Stomach smooth muscle (tissue), 2 donors: ENCODE measurements around the gene SLC18B1.

Experiments used
- H3K27ac ChIP-seq: one replicate; pipeline ENCODE4 v1.7.0; 2013; ENCODE audit warnings: mild to moderate bottlenecking, low read length, inconsistent platforms
- H3K27me3 ChIP-seq, 2 donors: one replicate each; pipeline ENCODE4 v1.7.0; 2013; ENCODE audit warnings: low read length in 2 of 2; ENCODE audit not compliant: insufficient read depth in 2 of 2, control insufficient read depth in 1 of 2
- H3K36me3 ChIP-seq, 2 donors: one replicate each; pipeline ENCODE4 v1.7.0; 2013; ENCODE audit warnings: low read length in 2 of 2; ENCODE audit not compliant: control insufficient read depth in 2 of 2, insufficient read depth in 2 of 2
- H3K4me1 ChIP-seq: one replicate; pipeline ENCODE4 v1.7.0; 2013; ENCODE audit warnings: low read length; ENCODE audit not compliant: control insufficient read depth, insufficient read depth
- H3K4me3 ChIP-seq, 2 donors: one replicate each; pipeline ENCODE4 v1.7.0; 2013; ENCODE audit warnings: low read length in 2 of 2
- H3K9ac ChIP-seq, 2 donors: one replicate each; pipeline ENCODE4 v1.7.0; 2013; ENCODE audit warnings: low read length in 2 of 2, mild to moderate bottlenecking in 1 of 2
- H3K9me3 ChIP-seq, 2 donors: one replicate each; pipeline ENCODE4 v1.7.0; 2013; ENCODE audit warnings: low read length in 2 of 2; ENCODE audit not compliant: control insufficient read depth in 2 of 2
- donor health status: healthy.
- donor health status: Pancreatic carcinoma.

SLC18B1 gene

DNA sequence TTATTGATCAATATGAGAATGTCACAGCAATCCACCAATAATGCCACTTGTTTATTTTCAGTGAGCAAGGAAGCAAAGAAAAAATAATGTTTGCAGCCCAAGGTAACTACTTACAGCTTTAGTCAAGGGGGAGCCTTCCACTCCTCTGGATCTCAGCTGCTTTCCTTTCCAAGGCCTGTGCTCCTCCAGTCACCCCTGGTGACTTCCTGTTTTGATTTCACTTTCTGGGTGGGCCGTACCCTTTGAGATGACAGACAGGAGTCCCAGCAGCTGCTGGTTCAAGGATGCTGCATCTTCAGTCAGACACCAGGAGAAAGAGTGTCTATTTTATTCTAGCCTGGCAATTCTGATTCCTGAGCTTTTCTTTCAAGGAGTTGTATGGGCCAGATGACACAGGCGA lies 35.2 kb downstream of the SLC18B1 start:
- Histone ChIP-seq H3K27me3 (no peaks in the 10 kb centered on the region), H3K27ac (no peak overlapping the region), H3K36me3 (no peaks in the 10 kb centered on the region), H3K4me1 (no peaks in the 10 kb centered on the region), H3K9ac (no peak overlapping the region), H3K4me3 (no peak overlapping the region), H3K9me3 (no peaks in the 10 kb centered on the region)

DNA sequence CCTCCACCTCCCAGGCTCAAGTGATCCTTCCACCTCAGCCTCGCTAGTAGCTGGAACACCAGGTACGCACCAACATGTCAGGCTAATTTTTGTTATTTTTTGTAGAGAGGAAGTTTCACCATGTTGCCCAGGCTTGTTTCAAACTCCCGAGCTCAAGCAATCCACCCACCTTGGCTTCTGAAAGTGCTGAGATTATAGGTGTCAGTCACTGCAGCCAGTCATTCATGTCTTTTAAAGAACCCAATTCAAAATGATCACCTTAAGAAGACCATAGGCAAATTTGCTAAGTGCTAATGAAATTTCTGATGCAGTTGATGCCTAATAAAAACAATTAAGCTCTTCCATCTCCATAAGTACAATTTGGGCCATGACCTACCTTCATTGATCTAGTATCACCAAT lies 38.2 kb downstream of the SLC18B1 start:
- Histone ChIP-seq H3K9me3 (no peaks in the 10 kb centered on the region), H3K36me3 (no peaks in the 10 kb centered on the region), H3K9ac (no peak overlapping the region), H3K4me1 (no peaks in the 10 kb centered on the region), H3K4me3 (no peak overlapping the region), H3K27ac (no peak overlapping the region), H3K27me3 (no peaks in the 10 kb centered on the region)

DNA sequence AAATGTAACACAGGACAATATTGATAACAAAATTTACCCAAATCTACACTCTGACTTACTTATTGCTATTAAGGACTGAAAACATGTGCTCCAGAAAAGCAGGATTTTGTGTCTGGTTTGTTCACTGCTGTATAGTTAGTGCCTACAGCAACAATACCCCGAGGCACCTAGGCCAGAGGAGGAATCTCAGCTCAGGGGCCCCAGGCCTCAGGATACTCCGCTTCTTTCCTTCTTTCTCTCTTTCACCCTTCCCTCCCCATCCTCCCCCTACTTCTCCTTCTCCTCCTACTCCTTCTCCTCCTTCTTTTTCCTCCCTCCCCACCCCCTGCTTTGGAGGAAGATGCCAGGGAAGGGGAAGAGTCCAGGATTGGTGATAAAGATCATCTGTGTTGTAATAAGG lies 39.7 kb downstream of the SLC18B1 start:
- Histone ChIP-seq H3K4me1 (no peaks in the 10 kb centered on the region), H3K27me3 (no peaks in the 10 kb centered on the region), H3K9ac (no peak overlapping the region), H3K4me3 (no peak overlapping the region), H3K9me3 (no peaks in the 10 kb centered on the region), H3K36me3 (no peaks in the 10 kb centered on the region), H3K27ac (no peak overlapping the region)

DNA sequence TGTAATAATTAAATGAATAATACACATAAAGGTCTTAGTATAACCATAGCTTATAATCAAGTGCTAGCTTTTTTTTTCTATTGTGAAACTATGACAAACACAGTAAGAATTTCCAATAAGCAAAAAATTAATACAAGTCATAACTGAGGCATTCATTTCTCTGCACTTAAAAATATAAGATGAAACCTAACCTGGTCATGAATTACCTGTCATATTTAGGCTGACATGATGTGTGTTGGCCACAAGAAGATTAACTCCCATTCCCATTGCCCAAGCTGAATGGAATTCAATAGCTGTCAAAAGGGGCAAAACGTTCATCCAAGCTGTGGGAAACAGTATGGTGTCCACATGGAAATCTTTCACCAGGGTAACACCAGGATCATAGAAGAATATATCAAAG lies 46.2 kb downstream of the SLC18B1 start:
- Histone ChIP-seq H3K4me1 (no peaks in the 10 kb centered on the region), H3K27me3 (no peaks in the 10 kb centered on the region), H3K9ac (no peak overlapping the region), H3K4me3 (no peak overlapping the region), H3K27ac (no peak overlapping the region), H3K9me3 (no peaks in the 10 kb centered on the region), H3K36me3 (no peaks in the 10 kb centered on the region)

DNA sequence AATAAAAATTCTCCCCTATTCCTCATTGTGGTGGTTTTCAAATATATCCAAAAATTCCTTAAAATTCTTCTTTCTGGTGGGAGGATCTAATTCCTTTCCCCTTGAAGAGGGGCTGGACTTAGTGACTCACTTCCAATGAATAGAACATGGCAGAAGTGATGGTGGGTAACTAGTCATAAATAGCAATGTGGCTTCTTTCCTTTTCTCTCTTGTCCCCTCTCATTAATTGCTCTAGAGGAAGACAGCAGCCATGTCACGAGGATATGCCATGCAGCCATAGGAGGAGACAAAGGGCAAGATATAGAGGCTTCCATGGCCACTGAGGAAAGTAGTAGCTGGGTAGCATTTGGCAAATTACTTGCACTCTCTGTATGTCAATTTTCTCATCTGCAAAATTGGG lies 46.6 kb downstream of the SLC18B1 start:
- H3K27me3 ChIP-seq, result no peaks in the 10 kb centered on the region
- no peak overlapping the region for H3K4me3 ChIP-seq
- no peaks in the 10 kb centered on the region for H3K9me3 ChIP-seq
- no peaks in the 10 kb centered on the region for H3K4me1 ChIP-seq
- no peaks in the 10 kb centered on the region for H3K36me3 ChIP-seq
- H3K27ac ChIP-seq, result no peak overlapping the region
- H3K9ac ChIP-seq, result no peak overlapping the region

DNA sequence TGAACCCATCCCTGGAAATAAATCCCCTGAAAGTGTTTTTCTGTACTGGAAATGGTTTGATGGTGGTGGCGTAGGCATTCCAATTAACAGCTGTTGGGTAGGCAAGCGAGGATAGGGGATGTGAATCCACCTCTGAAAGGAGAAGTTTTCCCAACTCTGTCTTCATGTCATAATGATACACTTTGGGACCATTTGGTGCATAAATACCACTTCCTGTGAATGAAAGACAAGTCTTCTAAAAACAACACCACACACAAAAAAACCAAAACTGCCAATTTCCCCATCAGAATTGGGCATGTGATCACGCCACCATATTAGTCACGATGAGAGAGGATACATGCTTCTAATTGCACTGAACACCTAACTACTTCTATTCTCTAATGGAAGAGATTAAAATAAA lies 47.1 kb downstream of the SLC18B1 start:
- Histone ChIP-seq H3K36me3 (no peaks in the 10 kb centered on the region), H3K27me3 (no peaks in the 10 kb centered on the region), H3K9ac (no peak overlapping the region), H3K27ac (no peak overlapping the region), H3K4me1 (no peaks in the 10 kb centered on the region), H3K4me3 (no peak overlapping the region), H3K9me3 (no peaks in the 10 kb centered on the region)

DNA sequence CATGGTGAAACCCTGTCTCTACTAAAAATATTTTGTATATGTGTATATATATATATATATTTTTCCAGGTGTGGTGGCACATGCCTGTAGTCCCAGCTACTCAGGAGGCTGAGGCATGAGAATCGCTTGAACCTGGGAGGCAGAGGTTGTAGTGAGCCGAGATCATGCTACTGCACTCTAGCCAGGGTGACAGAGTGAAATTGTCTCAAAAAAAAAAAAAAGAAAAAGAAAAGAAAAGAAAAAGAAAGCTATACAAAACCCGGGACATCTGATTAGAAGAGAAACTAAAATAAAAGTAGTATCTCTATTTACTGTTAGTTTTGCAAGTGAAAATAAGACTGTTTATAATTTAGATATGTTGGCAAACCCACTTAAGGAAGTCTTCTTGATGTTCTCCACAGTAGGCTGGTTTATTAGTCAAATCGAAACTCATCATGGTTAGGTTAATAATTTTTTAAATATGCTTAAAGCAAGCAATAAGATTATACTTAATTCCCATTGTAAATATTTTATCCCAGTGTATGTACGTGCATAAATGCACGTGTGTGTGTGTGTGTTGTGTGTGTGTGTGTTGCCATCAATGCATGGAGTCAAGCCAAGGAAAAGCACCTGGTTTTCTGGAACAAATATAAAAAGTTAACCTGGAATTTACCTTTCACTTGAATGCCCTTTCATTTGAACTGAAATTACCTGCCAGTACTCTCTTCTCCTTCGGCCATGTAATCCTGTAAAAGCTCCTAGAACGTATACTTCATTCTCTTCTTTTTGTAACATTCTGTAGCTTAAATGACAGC lies 47.8 kb downstream of the SLC18B1 start:
- Histone ChIP-seq H3K4me1 (no peaks in the 10 kb centered on the region), H3K9ac (no peak overlapping the region), H3K9me3 (no peaks in the 10 kb centered on the region), H3K27ac (no peak overlapping the region), H3K4me3 (no peak overlapping the region), H3K27me3 (no peaks in the 10 kb centered on the region), H3K36me3 (no peaks in the 10 kb centered on the region)

DNA sequence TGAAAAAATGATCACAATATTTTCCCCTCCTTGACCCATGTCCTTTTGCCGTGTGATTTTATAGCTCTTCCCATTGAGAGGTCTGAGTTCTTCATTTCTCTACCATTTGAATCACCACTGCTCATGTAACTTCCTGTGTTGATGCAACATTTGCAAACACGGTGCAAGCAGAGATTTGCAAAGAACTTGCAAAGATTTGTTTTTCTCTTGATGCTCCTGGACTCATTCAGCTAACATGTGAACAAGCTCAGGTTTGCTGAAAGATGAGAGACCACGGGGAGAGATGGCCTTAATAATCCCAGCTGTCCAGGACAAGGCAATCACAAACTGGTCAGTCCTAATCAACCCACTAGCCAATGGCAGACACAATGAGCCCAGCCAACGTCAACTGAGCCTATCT lies 49.3 kb downstream of the SLC18B1 start:
- no peaks in the 10 kb centered on the region for H3K9me3 ChIP-seq
- H3K4me1 ChIP-seq, result no peaks in the 10 kb centered on the region
- H3K4me3 ChIP-seq, result no peak overlapping the region
- H3K36me3 ChIP-seq, result no peaks in the 10 kb centered on the region
- H3K27me3 ChIP-seq, result no peaks in the 10 kb centered on the region
- H3K9ac ChIP-seq, result no peak overlapping the region
- no peak overlapping the region for H3K27ac ChIP-seq

DNA sequence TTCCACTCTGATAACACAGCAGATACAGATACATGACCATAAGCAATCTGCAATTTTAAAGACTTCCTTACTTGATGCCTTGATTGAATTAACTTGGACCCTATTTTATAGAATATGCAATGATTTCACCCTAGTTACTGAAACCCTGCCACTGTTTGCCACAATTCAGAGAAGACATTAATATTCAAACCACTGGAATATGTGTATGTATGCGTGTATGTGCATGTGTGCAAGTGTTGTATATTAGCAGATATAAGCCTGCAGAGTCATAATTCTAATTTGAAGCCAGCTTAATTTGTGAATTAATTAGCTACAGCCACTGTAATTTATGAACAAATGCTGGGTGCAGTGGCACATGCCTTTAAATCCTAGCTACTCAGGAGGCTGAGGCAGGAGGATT lies 50.0 kb downstream of the SLC18B1 start:
- Histone ChIP-seq H3K9me3 (no peaks in the 10 kb centered on the region), H3K9ac (no peak overlapping the region), H3K4me1 (no peaks in the 10 kb centered on the region), H3K4me3 (no peak overlapping the region), H3K27ac (no peak overlapping the region), H3K36me3 (no peaks in the 10 kb centered on the region), H3K27me3 (no peaks in the 10 kb centered on the region)

DNA sequence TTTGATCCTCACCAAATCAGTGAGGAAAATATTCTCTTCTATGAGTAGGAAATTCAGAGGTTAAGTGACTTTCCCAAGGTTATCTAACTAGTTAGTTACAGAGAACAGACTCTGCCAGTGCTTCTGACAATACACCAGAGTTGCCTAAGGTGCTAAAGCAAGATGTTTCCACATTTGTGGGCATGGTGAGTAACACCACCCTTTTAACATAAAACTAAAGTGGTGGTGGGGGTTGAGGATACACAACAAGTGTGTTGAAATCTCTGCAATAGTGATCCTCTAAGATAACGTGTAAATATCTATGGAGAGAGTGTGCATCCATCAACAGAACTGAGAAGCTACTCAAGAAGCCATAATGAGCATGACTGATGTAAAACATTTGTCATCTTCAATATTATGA lies 52.4 kb downstream of the SLC18B1 start:
- H3K9ac ChIP-seq, result no peak overlapping the region
- no peaks in the 10 kb centered on the region for H3K4me1 ChIP-seq
- H3K9me3 ChIP-seq, result no peaks in the 10 kb centered on the region
- H3K27me3 ChIP-seq, result no peaks in the 10 kb centered on the region
- H3K27ac ChIP-seq, result no peak overlapping the region
- H3K36me3 ChIP-seq, result no peaks in the 10 kb centered on the region
- H3K4me3 ChIP-seq, result no peak overlapping the region

DNA sequence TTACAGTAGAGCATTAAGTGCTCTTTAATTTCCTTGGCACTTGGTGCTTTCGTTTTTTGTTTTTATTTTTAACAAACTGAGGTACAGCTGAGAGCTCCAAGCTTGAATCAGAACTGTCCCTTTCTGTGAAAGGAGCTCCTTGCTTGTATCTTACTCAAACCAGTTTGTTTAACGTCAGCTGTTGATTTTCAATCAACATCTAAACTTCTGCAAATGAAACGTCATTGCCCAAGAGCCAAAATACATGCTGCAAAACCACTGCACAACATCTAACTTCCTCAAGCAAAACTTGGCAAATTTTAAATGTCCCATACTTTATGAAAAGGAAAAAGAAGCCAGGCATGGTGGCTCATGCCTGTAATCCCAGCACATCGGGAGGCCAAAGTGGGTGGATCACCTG lies 55.9 kb downstream of the SLC18B1 start:
- Histone ChIP-seq H3K4me1 (no peaks in the 10 kb centered on the region), H3K9me3 (no peaks in the 10 kb centered on the region), H3K27me3 (no peaks in the 10 kb centered on the region), H3K36me3 (no peaks in the 10 kb centered on the region), H3K4me3 (no peak overlapping the region), H3K27ac (no peak overlapping the region), H3K9ac (no peak overlapping the region)
